SK-N-SH (cell line): Measurements from ENCODE around the gene SETD1B. TPM values are rescaled to one million over a fixed set of nuclear protein-coding genes. Genes with fewer than 3 reads are reported as not detected.

ENCODE experiments used
- CHD2 ChIP-seq: fragments of 150-350 bp; IDR thresholded peaks from 2 replicates; pipeline ENCODE4 v1.6.1; 2018; ENCODE audit warnings: low read length; ENCODE audit not compliant: partially characterized antibody
- ELF1 ChIP-seq: IDR thresholded peaks from 2 replicates; pipeline ENCODE4 v1.4.0; 2012
- FOXJ3 ChIP-seq: sonication (generic); formaldehyde crosslinking; IDR thresholded peaks from 2 replicates; pipeline ENCODE4 v1.5.1; 2020; ENCODE audit warnings: mild to moderate bottlenecking, missing genetic modification reagents
- FOXM1 ChIP-seq: IDR thresholded peaks from 2 replicates; pipeline ENCODE4 v1.4.0; 2012; ENCODE audit warnings: low read depth, mild to moderate bottlenecking
- GABPA ChIP-seq: IDR thresholded peaks from 2 replicates; pipeline ENCODE4 v1.4.0; 2012; ENCODE audit warnings: low read depth, mild to moderate bottlenecking
- JUND ChIP-seq: IDR thresholded peaks from 2 replicates; pipeline ENCODE4 v1.4.0; 2012
- MAX ChIP-seq: IDR thresholded peaks from 2 replicates; pipeline ENCODE4 v1.4.0; 2012; ENCODE audit warnings: low read depth
- MXI1 ChIP-seq: IDR thresholded peaks from 2 replicates; pipeline ENCODE4 v1.6.1; 2012; ENCODE audit warnings: mild to moderate bottlenecking, low read depth, low read length, improper control_type of control experiment
- NFIC ChIP-seq: IDR thresholded peaks from 2 replicates; pipeline ENCODE4 v1.4.0; 2012; ENCODE audit warnings: borderline replicate concordance
- NRF1 ChIP-seq: IDR thresholded peaks from 2 replicates; pipeline ENCODE4 v1.6.1; 2012; ENCODE audit warnings: low read depth, mild to moderate bottlenecking, low read length
- RAD21 ChIP-seq: IDR thresholded peaks from 2 replicates; pipeline ENCODE4 v1.6.1; 2012; ENCODE audit warnings: mild to moderate bottlenecking, low read length
- RCOR1 ChIP-seq: fragments of 150-350 bp; IDR thresholded peaks from 2 replicates; pipeline ENCODE4 v1.6.1; 2017; ENCODE audit warnings: antibody characterized with exemption, low read length
- RFX5 ChIP-seq: IDR thresholded peaks from 2 replicates; pipeline ENCODE4 v1.6.1; 2012; ENCODE audit warnings: mild to moderate bottlenecking, improper control_type of control experiment, low read length
- RXRA ChIP-seq: IDR thresholded peaks from 2 replicates; pipeline ENCODE4 v1.4.0; 2012; ENCODE audit warnings: low read depth, mild to moderate bottlenecking, borderline replicate concordance
- TAF1 ChIP-seq: IDR thresholded peaks from 2 replicates; pipeline ENCODE4 v1.6.1; 2012; ENCODE audit warnings: low read depth, mild to moderate bottlenecking, low read length, moderate library complexity, borderline replicate concordance
- ZBTB33 ChIP-seq: IDR thresholded peaks from 2 replicates; pipeline ENCODE4 v1.4.0; 2012; ENCODE audit warnings: low read depth, borderline replicate concordance
- polyA plus RNA-seq, 3 experiments: library from polyadenylated mRNA; depleted of rRNA; stranded (reverse); fragments of >200 nt; gene quantifications; 2 replicates each; pipeline ENCODE4 v1.2.3, GENCODE V29; 2012
- TF ChIP-seq, protein P1 (sequence below): fragments of 150-350 bp; IDR thresholded peaks from 2 replicates; pipeline ENCODE4 v1.6.1; 2017; ENCODE audit warnings: antibody characterized with exemption, low read length, low read depth, borderline replicate concordance
- TF ChIP-seq, protein P2 (sequence below): fragments of 150-350 bp; IDR thresholded peaks from 2 replicates; pipeline ENCODE4 v1.6.1; 2016; ENCODE audit warnings: mild to moderate bottlenecking, low read depth, low read length

Gene SETD1B
- polyA plus RNA-seq, 1 of the 3 experiments (the other 2 are of a cell fraction), result 2.0 TPM

DNA sequence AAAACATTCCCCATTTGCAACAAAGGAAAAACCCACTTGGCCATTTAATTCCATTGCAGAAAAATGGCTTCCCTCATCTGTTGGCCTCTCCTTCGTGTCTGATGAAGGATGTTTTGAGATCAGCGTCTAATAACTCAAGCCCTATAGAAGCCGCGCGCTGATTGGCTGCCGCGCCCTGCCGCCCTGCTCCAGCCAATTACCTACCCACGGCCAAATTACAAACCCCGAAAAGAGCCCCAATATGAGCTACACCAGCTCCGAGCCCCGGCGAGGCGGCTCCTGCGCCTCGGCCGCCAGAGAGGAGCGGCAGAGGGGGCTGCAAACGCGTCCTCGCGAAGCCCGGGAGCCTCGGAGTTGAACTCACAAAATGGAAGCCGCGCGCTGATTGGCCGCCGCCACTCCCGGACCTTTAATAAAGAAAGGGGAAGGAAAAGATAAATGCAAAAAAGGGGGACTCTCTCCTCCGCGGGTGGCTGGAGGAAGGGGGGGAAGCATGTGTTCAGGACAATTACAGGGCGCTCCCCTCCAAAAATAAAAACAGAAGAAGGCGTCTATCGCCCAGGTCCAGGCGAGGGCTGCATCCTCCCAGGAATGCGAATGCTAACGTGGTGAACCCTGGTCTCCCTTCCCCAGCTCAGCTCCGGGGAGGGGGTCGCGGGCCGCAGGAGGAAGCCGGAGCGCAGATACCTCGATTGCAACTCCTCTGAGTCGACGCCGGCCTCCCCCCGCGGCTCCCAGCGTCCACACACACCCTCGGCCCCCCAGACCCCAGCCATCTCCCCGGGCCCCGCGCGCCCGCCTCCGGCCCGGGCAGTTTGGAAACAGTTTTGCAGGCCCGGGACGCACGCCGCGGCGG is 738 bp upstream of the SETD1B start (continued):
- TF ChIP-seq GABPA, result no peak; the same call in 1 of the 2 replicates
- TF ChIP-seq ZBTB33, result peak; percentile 77; the same call in 1 of the 2 replicates
- peak; percentile 82 for TF ChIP-seq CHD2
- peak; percentile 61; the same call in 1 of the 2 replicates for TF ChIP-seq MXI1
- TF ChIP-seq NFIC, result no peak
- TF ChIP-seq JUND, result 0 out of 2 replicates have a peak, but pooled peaks have one; percentile 0
- no peak for TF ChIP-seq ELF1
- TF ChIP-seq FOXM1, result no peak
- no peak for TF ChIP-seq RAD21
- TF ChIP-seq TAF1, result peak; percentile 94
- TF ChIP-seq, protein P1, sequence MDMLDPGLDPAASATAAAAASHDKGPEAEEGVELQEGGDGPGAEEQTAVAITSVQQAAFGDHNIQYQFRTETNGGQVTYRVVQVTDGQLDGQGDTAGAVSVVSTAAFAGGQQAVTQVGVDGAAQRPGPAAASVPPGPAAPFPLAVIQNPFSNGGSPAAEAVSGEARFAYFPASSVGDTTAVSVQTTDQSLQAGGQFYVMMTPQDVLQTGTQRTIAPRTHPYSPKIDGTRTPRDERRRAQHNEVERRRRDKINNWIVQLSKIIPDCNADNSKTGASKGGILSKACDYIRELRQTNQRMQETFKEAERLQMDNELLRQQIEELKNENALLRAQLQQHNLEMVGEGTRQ, result no peak
- no peak for TF ChIP-seq NRF1
- TF ChIP-seq RCOR1, result no peak
- 0 out of 2 replicates have a peak, but pooled peaks have one; percentile 15 for TF ChIP-seq MAX
- TF ChIP-seq RFX5, result 0 out of 2 replicates have a peak, but pooled peaks have one; percentile 31
- TF ChIP-seq, protein P2, sequence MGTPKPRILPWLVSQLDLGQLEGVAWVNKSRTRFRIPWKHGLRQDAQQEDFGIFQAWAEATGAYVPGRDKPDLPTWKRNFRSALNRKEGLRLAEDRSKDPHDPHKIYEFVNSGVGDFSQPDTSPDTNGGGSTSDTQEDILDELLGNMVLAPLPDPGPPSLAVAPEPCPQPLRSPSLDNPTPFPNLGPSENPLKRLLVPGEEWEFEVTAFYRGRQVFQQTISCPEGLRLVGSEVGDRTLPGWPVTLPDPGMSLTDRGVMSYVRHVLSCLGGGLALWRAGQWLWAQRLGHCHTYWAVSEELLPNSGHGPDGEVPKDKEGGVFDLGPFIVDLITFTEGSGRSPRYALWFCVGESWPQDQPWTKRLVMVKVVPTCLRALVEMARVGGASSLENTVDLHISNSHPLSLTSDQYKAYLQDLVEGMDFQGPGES, result peak; percentile 20
- TF ChIP-seq RXRA, result peak; percentile 8; the same call in 1 of the 2 replicates
- TF ChIP-seq FOXJ3 (CRISPR knock-in tag), result no peak
